Uterus (tissue), 4 donors: Measurements from ENCODE around the gene CASZ1. TPM values are rescaled to one million over a fixed set of nuclear protein-coding genes. Genes with fewer than 3 reads are reported as not detected.

ENCODE experiments used
- DNase-seq, 2 donors: peaks; one replicate each; pipeline ENCODE4 v3.0.0-alpha.2; 2019 to 2020
- H3K27ac ChIP-seq, 2 donors: fragments of 200-600 bp; sonication (generic); 1 replicate in 1 of 2; 2 replicates in 1 of 2; pipeline ENCODE4 v1.5.1; 2016 to 2018
- H3K27me3 ChIP-seq, 2 donors: fragments of 200-600 bp; sonication (generic); one replicate each; pipeline ENCODE4 v1.5.1; 2018 to 2019; ENCODE audit warnings: control low read depth in 1 of 2
- H3K36me3 ChIP-seq, 2 donors: fragments of 200-600 bp; sonication (generic); one replicate each; pipeline ENCODE4 v1.5.1; 2019; ENCODE audit warnings: control low read depth in 1 of 2
- H3K4me1 ChIP-seq, 2 donors: fragments of 200-600 bp; sonication (generic); one replicate each; pipeline ENCODE4 v1.5.1; 2018 to 2019; ENCODE audit warnings: control low read depth in 1 of 2
- H3K4me3 ChIP-seq, 2 donors: fragments of 200-600 bp; sonication (generic); 1 replicate in 1 of 2; 2 replicates in 1 of 2; pipeline ENCODE4 v1.5.1; 2018 to 2019; ENCODE audit warnings: mild to moderate bottlenecking in 1 of 2
- H3K9me3 ChIP-seq, 2 donors: fragments of 200-600 bp; sonication (generic); one replicate each; pipeline ENCODE4 v1.5.1; 2019; ENCODE audit warnings: control low read depth in 1 of 2
- POLR2A ChIP-seq, 2 donors: fragments of 450-650 bp; IDR thresholded peaks; one replicate each; pipeline ENCODE4 v1.6.1; 2016; ENCODE audit warnings: antibody characterized with exemption in 2 of 2, mild to moderate bottlenecking in 1 of 2, moderate library complexity in 1 of 2
- intact Hi-C: fragments of 100-400 bp; cut with DNase I; formaldehyde crosslinking; loops from one replicate; pipeline ENCODE4 v1.15.1; 2023; ENCODE audit warnings: low total_unique reads
- total RNA-seq, 4 donors: library from RNA; depleted of rRNA in 3 of 4; stranded (reverse); fragments of >200 nt in 3 of 4; gene quantifications; one replicate each; pipeline versions ENCODE4 v1.1.0 to v1.2.4, GENCODE V29; 2014 to 2023
- TF ChIP-seq, protein P1 (sequence below), 4 experiments: fragments of 200-600 bp in 2 of 4; fragments of 450-650 bp in 2 of 4; sonication (generic) in 2 of 4; IDR thresholded peaks; one replicate each; pipeline ENCODE4 v1.5.1; 2016 to 2019; ENCODE audit warnings: antibody characterized with exemption in 4 of 4, mild to moderate bottlenecking in 2 of 4, moderate library complexity in 1 of 4
- donor health status: DM: yes; HTN: yes; CAD: no.

Gene CASZ1
- total RNA-seq, 4 donors from 2014 or later: 0.59 to 49.2 (median 3.9) TPM

GRCh38 chr1:10625076-10625475, 171.4 kb downstream of the CASZ1 start:
- Histone ChIP-seq H3K27ac (peak overlapping the region in 1 of 2 donors; percentile 44), H3K4me3 (no peak overlapping the region), H3K4me1 (no peaks in the 10 kb centered on the region), H3K36me3 (no peaks in the 10 kb centered on the region), H3K27me3 (no peaks in the 10 kb centered on the region), H3K9me3 (no peaks in the 10 kb centered on the region)
- DNase-seq: peak; percentile 11
- TF ChIP-seq, protein P1, sequence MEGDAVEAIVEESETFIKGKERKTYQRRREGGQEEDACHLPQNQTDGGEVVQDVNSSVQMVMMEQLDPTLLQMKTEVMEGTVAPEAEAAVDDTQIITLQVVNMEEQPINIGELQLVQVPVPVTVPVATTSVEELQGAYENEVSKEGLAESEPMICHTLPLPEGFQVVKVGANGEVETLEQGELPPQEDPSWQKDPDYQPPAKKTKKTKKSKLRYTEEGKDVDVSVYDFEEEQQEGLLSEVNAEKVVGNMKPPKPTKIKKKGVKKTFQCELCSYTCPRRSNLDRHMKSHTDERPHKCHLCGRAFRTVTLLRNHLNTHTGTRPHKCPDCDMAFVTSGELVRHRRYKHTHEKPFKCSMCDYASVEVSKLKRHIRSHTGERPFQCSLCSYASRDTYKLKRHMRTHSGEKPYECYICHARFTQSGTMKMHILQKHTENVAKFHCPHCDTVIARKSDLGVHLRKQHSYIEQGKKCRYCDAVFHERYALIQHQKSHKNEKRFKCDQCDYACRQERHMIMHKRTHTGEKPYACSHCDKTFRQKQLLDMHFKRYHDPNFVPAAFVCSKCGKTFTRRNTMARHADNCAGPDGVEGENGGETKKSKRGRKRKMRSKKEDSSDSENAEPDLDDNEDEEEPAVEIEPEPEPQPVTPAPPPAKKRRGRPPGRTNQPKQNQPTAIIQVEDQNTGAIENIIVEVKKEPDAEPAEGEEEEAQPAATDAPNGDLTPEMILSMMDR (IDR thresholded peaks at IDR 0.05): no peak
- no peak for TF ChIP-seq POLR2A (IDR thresholded peaks at IDR 0.05)
- intact Hi-C loops: no loop called here

- H3K36me3 ChIP-seq: no peaks in the 10 kb centered on the region
- H3K27ac ChIP-seq: no peak overlapping the region
- H3K4me3 ChIP-seq: no peak overlapping the region
- DNase-seq: peak; percentile 10 to 14
- no peaks in the 10 kb centered on the region for H3K4me1 ChIP-seq
- H3K9me3 ChIP-seq: no peaks in the 10 kb centered on the region
- H3K27me3 ChIP-seq: no peaks in the 10 kb centered on the region
- intact Hi-C loops: no loop called here
- TF ChIP-seq POLR2A (IDR thresholded peaks at IDR 0.05): no peak
- TF ChIP-seq, protein P1 (IDR thresholded peaks at IDR 0.05): no peak
Observed at GRCh38 chr1:10624256-10625050, 172.0 kb downstream of the CASZ1 start.

DNA sequence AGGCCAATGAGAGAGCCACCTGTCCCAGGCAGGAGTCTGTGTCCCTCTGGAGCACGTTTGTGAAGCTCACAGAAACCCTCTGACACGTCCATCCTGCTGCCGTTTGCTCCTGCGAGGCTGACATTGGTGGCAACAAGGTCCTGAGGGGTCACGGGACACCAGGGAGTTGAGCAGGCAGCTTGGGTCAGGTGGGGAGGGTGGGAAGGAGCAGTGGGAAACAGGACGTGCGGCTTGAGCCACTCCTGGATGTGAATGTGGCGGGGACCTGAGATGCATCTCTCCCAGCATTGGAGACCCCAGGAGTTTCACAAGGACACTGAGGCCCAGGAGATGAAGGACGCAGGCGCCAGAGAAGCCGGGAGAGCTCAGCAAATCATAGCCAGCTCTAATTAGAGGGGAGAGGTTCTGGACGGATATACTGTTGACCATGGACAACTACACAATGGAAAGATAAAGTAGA, 172.7 kb downstream of the CASZ1 start:
- TF ChIP-seq, protein P1 (IDR thresholded peaks at IDR 0.05): no peak
- no peak for TF ChIP-seq POLR2A (IDR thresholded peaks at IDR 0.05)
- Histone ChIP-seq H3K27ac (no peak overlapping the region), H3K27me3 (no peaks in the 10 kb centered on the region), H3K4me3 (no peak overlapping the region), H3K4me1 (no peaks in the 10 kb centered on the region), H3K36me3 (no peaks in the 10 kb centered on the region), H3K9me3 (no peaks in the 10 kb centered on the region)
- intact Hi-C loops: no loop called here
- peak; percentile 4 to 11 for DNase-seq

DNA sequence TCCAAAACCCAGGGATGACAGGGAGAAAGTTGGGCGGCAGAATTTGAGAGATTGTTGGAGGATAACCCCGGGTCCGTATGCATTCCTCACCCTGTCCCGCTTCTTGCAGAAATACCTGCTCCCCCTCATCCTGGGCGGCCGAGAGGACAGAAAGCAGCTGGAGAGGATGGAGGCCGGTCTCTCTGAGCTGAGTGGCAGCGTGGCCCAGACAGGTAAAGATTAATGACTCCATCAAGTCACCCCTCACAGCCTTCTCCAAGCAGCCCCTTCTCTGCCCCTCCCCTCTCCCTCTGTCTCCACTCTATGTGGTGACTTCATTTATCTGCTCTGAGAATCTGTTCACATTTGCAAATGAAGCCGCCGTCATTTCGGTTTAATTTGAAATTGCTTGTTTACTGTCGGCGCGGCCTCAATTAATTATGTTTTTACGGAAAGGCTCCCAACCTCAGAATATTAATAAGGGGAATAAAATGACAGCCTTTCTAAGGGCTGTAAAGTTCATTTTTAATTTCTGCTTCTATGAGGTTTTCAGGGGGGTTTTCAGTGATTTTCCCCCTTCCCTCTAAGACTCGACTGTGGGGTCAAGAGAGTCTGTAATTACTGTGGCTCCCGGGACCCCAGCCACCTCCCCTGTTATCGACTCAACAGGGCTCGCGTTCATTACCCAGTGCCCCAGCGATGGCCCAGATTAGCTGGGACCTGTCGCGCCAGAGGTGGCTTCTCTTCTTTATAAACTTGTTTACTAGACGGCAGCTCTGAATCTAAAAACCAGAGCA, 173.3 kb downstream of the CASZ1 start:
- H3K27ac ChIP-seq: no peak overlapping the region
- peak; percentile 8 for DNase-seq
- intact Hi-C loops: no loop called here

More for the DNA sequence above, 173.3 kb downstream of the CASZ1 start:
- Histone ChIP-seq H3K27me3 (no peaks in the 10 kb centered on the region), H3K4me3 (no peak overlapping the region), H3K4me1 (no peaks in the 10 kb centered on the region), H3K36me3 (no peaks in the 10 kb centered on the region), H3K9me3 (no peaks in the 10 kb centered on the region)
- TF ChIP-seq, protein P1 (IDR thresholded peaks at IDR 0.05): no peak
- no peak for TF ChIP-seq POLR2A (IDR thresholded peaks at IDR 0.05)
